WERI-Rb-1 (cell line): ENCODE results near the gene ZBTB20.
"Not testable (repeated sequence)": the region's sequence is repeated elsewhere in the genome, so short reads cannot be mapped to it uniquely, and the experiment has no call there.

ENCODE experiments used
- DNase-seq: peaks from one replicate; pipeline ENCODE4 v3.0.0-alpha.2; 2020
- H3K27ac ChIP-seq: fragments of 250-450 bp; sonication (Bioruptor Pico); 2 replicates; pipeline ENCODE4 v1.5.1; 2020; ENCODE audit warnings: mild to moderate bottlenecking, moderate library complexity
- H3K27me3 ChIP-seq: fragments of 250-450 bp; sonication (Bioruptor Pico); 2 replicates; pipeline ENCODE4 v1.5.1; 2021; ENCODE audit warnings: mild to moderate bottlenecking, low read depth, moderate library complexity; ENCODE audit not compliant: insufficient read depth, severe bottlenecking
- H3K36me3 ChIP-seq: fragments of 250-450 bp; sonication (Bioruptor Pico); 2 replicates; pipeline ENCODE4 v1.5.1; 2020; ENCODE audit warnings: mild to moderate bottlenecking, moderate library complexity
- H3K4me3 ChIP-seq: 2 replicates; pipeline ENCODE4 v1.5.1; 2011; ENCODE audit warnings: low read depth, mild to moderate bottlenecking, control low read depth, low read length
- H3K9me3 ChIP-seq: fragments of 250-450 bp; sonication (Bioruptor Pico); 2 replicates; pipeline ENCODE4 v1.5.1; 2021; ENCODE audit warnings: mild to moderate bottlenecking, moderate library complexity; ENCODE audit not compliant: severe bottlenecking
- CTCF ChIP-seq: IDR thresholded peaks from 2 replicates; pipeline ENCODE4 v1.5.1; 2011; ENCODE audit warnings: low read depth, mild to moderate bottlenecking, control low read depth, inconsistent platforms, low read length

ZBTB20 gene

GRCh38 chr3:115146418-115147328 lies at the start of gene ZBTB20:
ZBTB20 (minus strand) TSS chr3:115147288.
- Histone ChIP-seq H3K4me3 (peak within 1 kb of the TSS; percentile 93), H3K27me3 (no peaks in the 10 kb centered on the region), H3K27ac (peak within 1 kb of the TSS; percentile 97), H3K36me3 (peaks cover 3% of the 10 kb centered on the region; the same call in 1 of the 2 replicates), H3K9me3 (no peaks in the 10 kb centered on the region)
- TF ChIP-seq CTCF, result no peak
- peak; percentile 66 for DNase-seq

- Histone ChIP-seq H3K36me3 (no peaks in the 10 kb centered on the region), H3K4me3 (no peak overlapping the region), H3K9me3 (no peaks in the 10 kb centered on the region), H3K27ac (no peak overlapping the region), H3K27me3 (no peaks in the 10 kb centered on the region)
- no peak for DNase-seq
- TF ChIP-seq CTCF, result no peak
Observed at GRCh38 chr3:115194476-115194875, 47.4 kb upstream of the ZBTB20 start.

GRCh38 chr3:115190747-115191146 lies 43.7 kb upstream of the ZBTB20 start:
- Histone ChIP-seq H3K4me3 (no peak overlapping the region), H3K27me3 (no peaks in the 10 kb centered on the region), H3K27ac (no peak overlapping the region), H3K9me3 (no peaks in the 10 kb centered on the region), H3K36me3 (no peaks in the 10 kb centered on the region)
- DNase-seq, result no peak
- no peak for TF ChIP-seq CTCF

- H3K27me3 ChIP-seq, result no peaks in the 10 kb centered on the region
- H3K36me3 ChIP-seq, result no peaks in the 10 kb centered on the region
- no peak for TF ChIP-seq CTCF
- no peaks in the 10 kb centered on the region for H3K9me3 ChIP-seq
- DNase-seq, result no peak
- no peak overlapping the region for H3K4me3 ChIP-seq
- no peak overlapping the region for H3K27ac ChIP-seq
Observed at GRCh38 chr3:115187149-115187757, 40.2 kb upstream of the ZBTB20 start.

- DNase-seq, result no peak
- no peaks in the 10 kb centered on the region for H3K27me3 ChIP-seq
- H3K9me3 ChIP-seq, result no peaks in the 10 kb centered on the region
- no peaks in the 10 kb centered on the region for H3K36me3 ChIP-seq
- H3K4me3 ChIP-seq, result no peak overlapping the region
- TF ChIP-seq CTCF, result no peak
- no peak overlapping the region for H3K27ac ChIP-seq
Observed at GRCh38 chr3:115186351-115187148, 39.5 kb upstream of the ZBTB20 start.

- not testable (repeated sequence) for H3K36me3 ChIP-seq, H3K9me3 ChIP-seq, H3K27me3 ChIP-seq, H3K4me3 ChIP-seq, H3K27ac ChIP-seq, DNase-seq
Observed at GRCh38 chr3:115184859-115185572, 37.9 kb upstream of the ZBTB20 start.

- not testable (repeated sequence) for H3K9me3 ChIP-seq, H3K4me3 ChIP-seq
Observed at GRCh38 chr3:115178930-115179329, 31.8 kb upstream of the ZBTB20 start.

More at GRCh38 chr3:115178930-115179329, 31.8 kb upstream of the ZBTB20 start:
- DNase-seq, result peak; percentile 9
- H3K27me3 ChIP-seq, H3K27ac ChIP-seq, H3K36me3 ChIP-seq: not testable (repeated sequence)
